Neural crest cell (in vitro differentiated cells): Measurements from ENCODE around the gene TANGO2. TPM values are rescaled to one million over a fixed set of nuclear protein-coding genes. Genes with fewer than 3 reads are reported as not detected.

Source experiments
- DNase-seq: peaks from one replicate; pipeline ENCODE4 v3.0.0; 2021; ENCODE audit warnings: low read depth, mixed read lengths, low spot score
- H3K27ac Mint-ChIP-seq: one replicate; pipeline ENCODE4 v1.8.0; 2021; ENCODE audit warnings: mild to moderate bottlenecking, mixed read lengths; ENCODE audit not compliant: unreplicated experiment
- H3K27me3 Mint-ChIP-seq: 2 replicates; pipeline ENCODE4 v1.8.0; 2021; ENCODE audit warnings: low read depth, mild to moderate bottlenecking, mixed read lengths
- H3K36me3 Mint-ChIP-seq: 2 replicates; pipeline ENCODE4 v1.8.0; 2021; ENCODE audit warnings: low read depth, mild to moderate bottlenecking, mixed read lengths
- H3K4me1 Mint-ChIP-seq: 2 replicates; pipeline ENCODE4 v1.8.0; 2021; ENCODE audit warnings: mixed read lengths
- H3K4me3 Mint-ChIP-seq: one replicate; pipeline ENCODE4 v1.8.0; 2021; ENCODE audit warnings: mild to moderate bottlenecking, mixed read lengths
- H3K9me3 Mint-ChIP-seq: 2 replicates; pipeline ENCODE4 v1.8.0; 2021; ENCODE audit warnings: mixed read lengths
- total RNA-seq: library from RNA; stranded (reverse); gene quantifications from 2 replicates; pipeline ENCODE4 v1.2.1, GENCODE V29; 2021
- TF ChIP-seq, protein P1 (sequence below): fragments of 200-600 bp; sonication (generic); conservative IDR thresholded peaks from 2 replicates; pipeline ENCODE4 v1.5.0; 2021; ENCODE audit warnings: antibody characterized with exemption, mild to moderate bottlenecking

The TANGO2 gene
- total RNA-seq, 1 donor from 2014 or later, result 13.4 TPM

- H3K36me3 Mint-ChIP-seq, result peaks cover 2% of the 10 kb centered on the region
- no peaks in the 10 kb centered on the region for H3K27me3 Mint-ChIP-seq
- no peak for DNase-seq
- no peaks in the 10 kb centered on the region for H3K9me3 Mint-ChIP-seq
- H3K4me1 Mint-ChIP-seq, result peaks cover 18% of the 10 kb centered on the region
- no peak overlapping the region for H3K27ac Mint-ChIP-seq
- TF ChIP-seq, protein P1, sequence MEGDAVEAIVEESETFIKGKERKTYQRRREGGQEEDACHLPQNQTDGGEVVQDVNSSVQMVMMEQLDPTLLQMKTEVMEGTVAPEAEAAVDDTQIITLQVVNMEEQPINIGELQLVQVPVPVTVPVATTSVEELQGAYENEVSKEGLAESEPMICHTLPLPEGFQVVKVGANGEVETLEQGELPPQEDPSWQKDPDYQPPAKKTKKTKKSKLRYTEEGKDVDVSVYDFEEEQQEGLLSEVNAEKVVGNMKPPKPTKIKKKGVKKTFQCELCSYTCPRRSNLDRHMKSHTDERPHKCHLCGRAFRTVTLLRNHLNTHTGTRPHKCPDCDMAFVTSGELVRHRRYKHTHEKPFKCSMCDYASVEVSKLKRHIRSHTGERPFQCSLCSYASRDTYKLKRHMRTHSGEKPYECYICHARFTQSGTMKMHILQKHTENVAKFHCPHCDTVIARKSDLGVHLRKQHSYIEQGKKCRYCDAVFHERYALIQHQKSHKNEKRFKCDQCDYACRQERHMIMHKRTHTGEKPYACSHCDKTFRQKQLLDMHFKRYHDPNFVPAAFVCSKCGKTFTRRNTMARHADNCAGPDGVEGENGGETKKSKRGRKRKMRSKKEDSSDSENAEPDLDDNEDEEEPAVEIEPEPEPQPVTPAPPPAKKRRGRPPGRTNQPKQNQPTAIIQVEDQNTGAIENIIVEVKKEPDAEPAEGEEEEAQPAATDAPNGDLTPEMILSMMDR, result no peak
- peak overlapping the region; percentile 19 for H3K4me3 Mint-ChIP-seq
Observed at GRCh38 chr22:19981961-19982920, 38.7 kb upstream of the TANGO2 start.

GRCh38 chr22:19982991-19983578 lies 37.8 kb upstream of the TANGO2 start:
- peak overlapping the region; percentile 72 for H3K4me3 Mint-ChIP-seq
- DNase-seq, result no peak
- H3K4me1 Mint-ChIP-seq, result peaks cover 18% of the 10 kb centered on the region
- TF ChIP-seq, protein P1, result no peak
- H3K27ac Mint-ChIP-seq, result no peak overlapping the region
- no peaks in the 10 kb centered on the region for H3K27me3 Mint-ChIP-seq
- H3K36me3 Mint-ChIP-seq, result peaks cover 2% of the 10 kb centered on the region
- H3K9me3 Mint-ChIP-seq, result no peaks in the 10 kb centered on the region

DNA sequence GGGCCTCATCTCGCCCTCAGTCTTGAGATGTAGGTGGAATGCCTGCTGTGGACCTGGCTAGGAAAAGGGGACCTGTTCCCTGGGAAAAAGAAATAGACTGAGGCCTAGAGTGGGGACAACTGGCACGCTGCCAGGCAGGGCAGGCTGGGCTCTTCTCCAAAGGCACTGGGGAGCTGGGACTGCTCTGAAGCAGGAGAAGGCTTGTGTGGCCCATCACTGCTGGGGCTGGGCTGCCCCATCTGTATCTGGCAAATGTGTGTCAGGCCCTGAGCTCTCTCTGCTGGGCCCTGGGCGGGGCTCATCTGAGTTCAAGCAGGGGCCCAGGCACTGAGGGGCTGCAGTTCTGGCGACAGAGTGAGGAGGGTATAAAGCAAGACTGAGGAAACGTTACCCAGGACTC lies 37.2 kb upstream of the TANGO2 start:
- no peak for DNase-seq
- no peak overlapping the region for H3K27ac Mint-ChIP-seq
- peaks cover 2% of the 10 kb centered on the region for H3K36me3 Mint-ChIP-seq

DNA sequence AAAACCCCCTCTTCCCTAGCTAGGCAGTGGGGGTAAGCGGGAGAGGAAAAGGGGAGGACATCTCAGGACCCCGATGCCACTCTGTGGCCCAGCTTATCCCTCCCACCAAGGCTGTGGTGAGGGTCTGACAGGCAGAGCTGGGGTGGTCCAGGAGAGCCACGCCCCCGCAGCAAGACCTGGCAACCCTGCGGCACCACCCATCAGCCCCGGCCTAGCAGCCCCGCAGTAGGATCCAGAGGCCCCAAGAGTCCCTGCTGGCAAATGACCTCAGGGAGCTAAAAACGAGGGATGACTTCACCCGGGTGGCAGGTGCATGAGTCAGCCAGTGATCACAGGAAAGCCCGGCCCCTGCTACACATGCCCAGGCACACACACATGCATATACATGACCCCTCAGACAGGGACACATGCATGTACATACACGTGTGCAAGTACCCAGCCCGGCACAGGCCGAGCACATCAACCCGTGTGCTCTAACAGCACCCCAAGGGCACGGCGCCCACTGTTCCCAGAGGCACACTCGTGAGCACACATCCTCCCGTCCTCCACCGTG lies 36.6 kb upstream of the TANGO2 start:
- peak overlapping the region; percentile 72 for H3K4me3 Mint-ChIP-seq
- DNase-seq, result no peak

More for the DNA sequence above, 37.2 kb upstream of the TANGO2 start:
- Mint-ChIP-seq H3K4me1 (peaks cover 18% of the 10 kb centered on the region), H3K9me3 (no peaks in the 10 kb centered on the region), H3K27me3 (no peaks in the 10 kb centered on the region), H3K4me3 (peak overlapping the region; percentile 72)
- TF ChIP-seq, protein P1, result no peak

More for the DNA sequence above, 36.6 kb upstream of the TANGO2 start:
- Mint-ChIP-seq H3K27me3 (no peaks in the 10 kb centered on the region), H3K36me3 (no peaks in the 10 kb centered on the region), H3K4me1 (peaks cover 18% of the 10 kb centered on the region), H3K27ac (peak overlapping the region; percentile 50), H3K9me3 (no peaks in the 10 kb centered on the region)
- TF ChIP-seq, protein P1, result no peak
